PC-9 (cell line): ENCODE measurements around the gene ATP8A1. TPM values are rescaled to one million over a fixed set of nuclear protein-coding genes. Genes with fewer than 3 reads are reported as not detected.

Experiments
- BruUV-seq: library from RNA; stranded (reverse); fragments of 400-500 nt; replicated peaks from 2 replicates; lab custom pipeline; 2021; lab: Mats Ljungman, UMichigan
- CTCF ChIA-PET: fragments of 300-600 bp; sonication (Branson Sonifier 250); formaldehyde crosslinking; loops from one replicate; lab custom pipeline; 2022; ENCODE audit warnings: antibody characterized with exemption; lab: Charles Lee
- POLR2A ChIA-PET: fragments of 300-600 bp; sonication (Branson Sonifier 250); formaldehyde crosslinking; loops from one replicate; lab custom pipeline; 2022; ENCODE audit warnings: antibody characterized with exemption; ENCODE audit not compliant: unreplicated experiment; lab: Charles Lee
- DNase-seq, 2 experiments: peaks; one replicate each; pipeline versions ENCODE4 v3.0.0 to v3.0.0-alpha.2; 2015 to 2022; ENCODE audit warnings: mixed read lengths in 1 of 2
- H2AFZ ChIP-seq: fragments of 200-600 bp; sonication (generic); 2 replicates; pipeline ENCODE4 v1.8.1; 2017; ENCODE audit warnings: antibody characterized with exemption
- H3F3A ChIP-seq: fragments of 200-600 bp; sonication (generic); 2 replicates; pipeline ENCODE4 v1.8.1; 2017; ENCODE audit warnings: antibody characterized with exemption, mild to moderate bottlenecking, low read depth; ENCODE audit not compliant: insufficient read depth
- H3K27ac ChIP-seq: fragments of 200-600 bp; sonication (generic); 2 replicates; pipeline ENCODE4 v1.6.1; 2016; ENCODE audit warnings: mixed run types
- H3K27me3 ChIP-seq: fragments of 200-600 bp; sonication (generic); 2 replicates; pipeline ENCODE4 v1.6.1; 2016; ENCODE audit warnings: low read depth, mixed run types; ENCODE audit not compliant: insufficient read depth
- H3K36me3 ChIP-seq: fragments of 200-600 bp; sonication (generic); 2 replicates; pipeline ENCODE4 v1.6.1; 2016; ENCODE audit warnings: low read depth, mixed run types
- H3K4me1 ChIP-seq: fragments of 200-600 bp; sonication (generic); replicated peaks from 2 replicates; pipeline ENCODE4 v1.6.1; 2016; ENCODE audit warnings: mixed run types; ENCODE audit not compliant: insufficient read depth
- H3K4me2 ChIP-seq: fragments of 200-600 bp; sonication (generic); 2 replicates; pipeline ENCODE4 v1.6.1; 2017; ENCODE audit warnings: mixed run types
- H3K4me3 ChIP-seq: fragments of 200-600 bp; sonication (generic); 2 replicates; pipeline ENCODE4 v1.6.1; 2016; ENCODE audit warnings: mixed run types
- H3K79me2 ChIP-seq: fragments of 200-600 bp; sonication (generic); 2 replicates; pipeline ENCODE4 v1.6.1; 2017; ENCODE audit warnings: low read depth, mixed run types
- H3K9me2 ChIP-seq: fragments of 200-600 bp; sonication (generic); 2 replicates; pipeline ENCODE4 v1.8.1; 2017; ENCODE audit warnings: mild to moderate bottlenecking; ENCODE audit not compliant: insufficient read depth
- H3K9me3 ChIP-seq: fragments of 200-600 bp; sonication (generic); 2 replicates; pipeline ENCODE4 v1.8.1; 2016; ENCODE audit warnings: low read depth; ENCODE audit not compliant: insufficient read depth
- H4K20me1 ChIP-seq: fragments of 200-600 bp; sonication (generic); 2 replicates; pipeline ENCODE4 v1.8.1; 2017; ENCODE audit not compliant: insufficient read depth
- CTCF ChIP-seq: fragments of 200-600 bp; sonication (generic); conservative IDR thresholded peaks from 2 replicates; pipeline ENCODE4 v1.6.1; 2017; ENCODE audit warnings: mixed run types, antibody characterized with exemption, mild to moderate bottlenecking, moderate library complexity
- EZH2 ChIP-seq: fragments of 200-600 bp; sonication (generic); IDR thresholded peaks from 2 replicates; pipeline ENCODE4 v1.8.0; 2017; ENCODE audit warnings: antibody characterized with exemption, low read depth
- intact Hi-C: fragments of 100-400 bp; cut with micrococcal nuclease; formaldehyde crosslinking; loops from one replicate; pipeline ENCODE4 v1.10.0; 2022; ENCODE audit not compliant: unreplicated experiment
- total RNA-seq: library from RNA; stranded (reverse); gene quantifications from 2 replicates; pipeline ENCODE4 v1.2.3, GENCODE V29; 2021

The ATP8A1 gene
- total RNA-seq, 1 experiment from 2014 or later = not detected

DNA sequence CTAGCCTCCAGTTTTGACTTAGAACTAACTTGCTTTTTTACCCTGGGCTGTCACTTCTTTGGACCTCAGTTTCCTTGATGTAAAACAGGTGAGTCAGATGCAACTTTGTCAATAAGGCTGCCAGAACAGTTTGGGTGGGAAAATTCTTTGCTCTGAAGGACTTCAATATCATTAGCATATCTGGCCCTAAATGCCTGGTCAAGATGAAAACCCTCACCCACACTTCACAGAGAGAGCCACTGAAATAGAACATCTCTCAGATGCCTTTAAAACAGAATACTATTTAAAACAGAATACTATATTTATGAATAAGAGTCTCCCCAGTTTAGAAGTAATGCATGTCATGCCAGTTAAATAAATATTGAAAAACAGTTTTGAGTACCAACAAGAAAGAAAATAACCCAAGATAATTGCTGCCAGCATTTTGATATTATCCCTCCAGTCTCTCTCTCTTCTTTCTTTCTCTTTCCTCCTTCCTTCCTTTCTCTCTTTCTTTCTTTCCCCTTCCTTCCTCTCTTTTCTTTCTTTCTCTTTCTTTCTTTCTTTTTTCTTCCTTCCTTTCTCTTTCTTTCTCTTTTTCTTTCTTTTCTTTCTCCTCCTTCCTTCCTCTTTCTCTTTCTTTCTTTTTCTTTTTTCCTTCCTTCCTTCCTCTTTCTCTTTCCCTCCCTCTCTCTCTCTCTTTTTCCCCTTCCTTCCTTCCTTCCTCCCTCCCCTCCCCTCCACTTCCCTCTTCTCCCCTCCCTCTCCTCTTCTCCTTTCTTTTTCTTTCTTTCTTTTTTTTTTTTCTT is 292.4 kb downstream of the ATP8A1 start:
- no peaks in the 10 kb centered on the region for H4K20me1 ChIP-seq
- no peak overlapping the region for H3K4me3 ChIP-seq
- no peaks in the 10 kb centered on the region for H3K4me1 ChIP-seq
- DNase-seq = no peak
- H2AFZ ChIP-seq = no peak overlapping the region
- H3F3A ChIP-seq = no peaks in the 10 kb centered on the region
- no peak overlapping the region for H3K4me2 ChIP-seq
- no peaks in the 10 kb centered on the region for H3K9me3 ChIP-seq
- intact Hi-C loops = no loop called here
- H3K36me3 ChIP-seq = no peaks in the 10 kb centered on the region
- no TSS peak for BruUV-seq
- ChIA-PET CTCF (no interaction called here), POLR2A (no interaction called here)
- no peaks in the 10 kb centered on the region for H3K9me2 ChIP-seq
- H3K27me3 ChIP-seq = no peaks in the 10 kb centered on the region
- H3K79me2 ChIP-seq = no peaks in the 10 kb centered on the region
- no peak overlapping the region for H3K27ac ChIP-seq
- TF ChIP-seq EZH2 (no peak), CTCF (no peak)

DNA sequence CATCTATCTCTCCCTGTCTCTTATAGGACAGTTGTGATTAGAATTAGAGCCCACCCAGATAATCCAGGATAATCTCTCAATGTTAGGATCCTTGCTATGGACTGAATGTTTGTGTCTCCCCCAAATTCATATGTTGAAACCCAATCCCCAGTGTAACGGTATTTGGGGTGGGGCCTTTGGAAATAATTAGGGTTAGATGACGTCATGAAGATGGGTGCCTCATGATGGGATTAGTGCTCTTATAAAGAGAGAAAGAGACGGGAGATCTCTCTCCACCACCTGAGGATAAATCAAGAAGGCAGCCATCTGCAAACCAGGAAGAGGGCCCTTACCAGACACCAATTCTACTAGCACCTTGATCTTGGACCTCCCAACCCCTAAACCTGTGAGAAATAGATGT is 293.3 kb downstream of the ATP8A1 start:
- Histone ChIP-seq H3K27ac (no peak overlapping the region), H3K79me2 (no peaks in the 10 kb centered on the region), H3K36me3 (no peaks in the 10 kb centered on the region), H3K4me1 (no peaks in the 10 kb centered on the region), H3K9me3 (no peaks in the 10 kb centered on the region), H3K9me2 (no peaks in the 10 kb centered on the region), H3K27me3 (no peaks in the 10 kb centered on the region), H3K4me3 (no peak overlapping the region), H3K4me2 (no peak overlapping the region), H2AFZ (no peak overlapping the region), H4K20me1 (no peaks in the 10 kb centered on the region), H3F3A (no peaks in the 10 kb centered on the region)
- CTCF ChIA-PET = no interaction called here
- BruUV-seq = no TSS peak
- no peak for DNase-seq
- TF ChIP-seq EZH2 (no peak), CTCF (no peak)
- intact Hi-C loops = no loop called here
- POLR2A ChIA-PET = interaction anchor here (0.5 kb wide), 1 partner anchor 251 kb away, joined by 3 read pairs; no protein-coding TSS in a partner anchor

DNA sequence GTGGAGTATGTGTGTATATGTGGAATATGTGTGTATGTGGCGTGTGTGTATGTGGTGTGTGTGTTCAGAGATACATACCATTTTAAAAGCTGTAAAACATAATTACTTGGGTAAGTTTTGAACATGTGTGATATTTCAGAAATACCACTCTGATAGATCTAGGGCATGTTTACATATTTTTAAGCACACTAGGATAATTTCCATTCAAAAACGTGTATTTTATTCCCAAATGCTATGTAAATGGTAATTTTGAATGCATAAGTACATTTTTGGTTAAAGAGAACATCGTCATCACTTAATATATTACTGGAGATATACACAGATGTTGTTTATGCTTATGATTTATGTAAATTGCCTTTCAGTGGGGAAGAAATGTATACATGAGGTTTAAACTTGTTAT is 294.3 kb downstream of the ATP8A1 start:
- H3K9me2 ChIP-seq = no peaks in the 10 kb centered on the region
- no peaks in the 10 kb centered on the region for H3K9me3 ChIP-seq
- H3K36me3 ChIP-seq = no peaks in the 10 kb centered on the region
- H3F3A ChIP-seq = no peaks in the 10 kb centered on the region
- H3K4me1 ChIP-seq = no peaks in the 10 kb centered on the region
- POLR2A ChIA-PET = no interaction called here
- H3K4me3 ChIP-seq = no peak overlapping the region
- TF ChIP-seq EZH2 (no peak), CTCF (no peak)
- intact Hi-C loops = no loop called here
- peaks cover 6% of the 10 kb centered on the region; the same call in 1 of the 2 replicates for H3K27me3 ChIP-seq
- no peaks in the 10 kb centered on the region for H4K20me1 ChIP-seq
- no peak overlapping the region for H2AFZ ChIP-seq
- CTCF ChIA-PET = no interaction called here
- no peak for DNase-seq
- H3K4me2 ChIP-seq = no peak overlapping the region
- H3K27ac ChIP-seq = no peak overlapping the region
- BruUV-seq = no TSS peak
- H3K79me2 ChIP-seq = no peaks in the 10 kb centered on the region
